ENCODE measurements around the gene TRMU.
A peak's percentile ranks its signal among the peaks of the same experiment; 100 is the strongest.

The TRMU gene

DNA sequence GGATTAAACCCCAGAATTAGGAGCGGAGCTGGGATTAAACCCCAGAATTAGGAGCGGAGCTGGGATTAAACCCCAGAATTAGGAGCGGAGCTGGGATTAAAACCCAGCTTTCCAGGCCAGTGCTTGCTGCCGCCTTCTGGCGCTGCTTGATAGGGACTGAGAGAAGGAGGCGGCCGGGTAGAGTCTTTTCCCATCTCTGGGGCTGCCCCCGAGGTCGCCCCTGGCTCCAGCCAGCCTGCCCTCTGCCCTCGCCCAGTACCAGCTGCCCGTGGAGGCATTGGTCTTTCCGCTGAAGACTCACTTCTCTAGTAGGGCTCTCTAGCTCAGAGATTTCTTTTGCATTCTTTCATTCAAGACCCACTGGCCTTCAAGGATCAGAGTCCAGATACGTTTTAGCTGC lies 5.2 kb downstream of the TRMU start:
- Mint-ChIP-seq H3K9me3 (no peaks in the 10 kb centered on the region), H3K4me1 (ENCODE audit: low read depth) (peaks cover 27% of the 10 kb centered on the region), H3K36me3 (ENCODE audit: low read depth) (peaks cover 80% of the 10 kb centered on the region), H3K27ac (no peak overlapping the region), H3K4me3 (no peak overlapping the region), H3K27me3 (no peaks in the 10 kb centered on the region)

- Mint-ChIP-seq H3K36me3 (ENCODE audit: low read depth) (peaks cover 75% of the 10 kb centered on the region), H3K27me3 (no peaks in the 10 kb centered on the region), H3K27ac (no peak overlapping the region), H3K4me3 (no peak overlapping the region), H3K4me1 (ENCODE audit: low read depth) (no peaks in the 10 kb centered on the region), H3K9me3 (no peaks in the 10 kb centered on the region)
Measured at GRCh38 chr22:46346680-46347405, 11.3 kb downstream of the TRMU start.

DNA sequence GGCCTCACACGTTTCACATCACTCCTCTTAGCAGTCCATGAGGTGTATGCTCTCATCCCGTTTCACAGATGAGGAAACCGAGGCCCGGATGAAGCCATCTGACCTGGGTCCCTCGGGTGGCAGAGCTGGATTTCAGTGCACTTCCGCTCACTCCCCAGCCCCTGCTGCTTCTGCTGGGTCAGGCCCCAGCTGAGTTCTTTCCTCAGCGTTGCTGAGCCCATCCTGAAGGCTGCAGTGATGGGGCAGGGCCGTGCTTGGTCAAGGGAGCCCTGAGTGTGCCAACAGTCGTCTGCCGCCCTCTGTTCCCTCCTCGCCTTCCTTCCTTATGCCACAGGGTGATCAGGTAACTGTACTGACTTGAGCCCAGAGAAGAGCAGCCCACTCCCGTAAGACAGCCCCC lies 12.1 kb downstream of the TRMU start:
- Mint-ChIP-seq H3K27ac (no peak overlapping the region), H3K4me1 (ENCODE audit: low read depth) (peaks cover 2% of the 10 kb centered on the region), H3K36me3 (ENCODE audit: low read depth) (peaks cover 74% of the 10 kb centered on the region), H3K4me3 (no peak overlapping the region), H3K27me3 (no peaks in the 10 kb centered on the region), H3K9me3 (no peaks in the 10 kb centered on the region)

DNA sequence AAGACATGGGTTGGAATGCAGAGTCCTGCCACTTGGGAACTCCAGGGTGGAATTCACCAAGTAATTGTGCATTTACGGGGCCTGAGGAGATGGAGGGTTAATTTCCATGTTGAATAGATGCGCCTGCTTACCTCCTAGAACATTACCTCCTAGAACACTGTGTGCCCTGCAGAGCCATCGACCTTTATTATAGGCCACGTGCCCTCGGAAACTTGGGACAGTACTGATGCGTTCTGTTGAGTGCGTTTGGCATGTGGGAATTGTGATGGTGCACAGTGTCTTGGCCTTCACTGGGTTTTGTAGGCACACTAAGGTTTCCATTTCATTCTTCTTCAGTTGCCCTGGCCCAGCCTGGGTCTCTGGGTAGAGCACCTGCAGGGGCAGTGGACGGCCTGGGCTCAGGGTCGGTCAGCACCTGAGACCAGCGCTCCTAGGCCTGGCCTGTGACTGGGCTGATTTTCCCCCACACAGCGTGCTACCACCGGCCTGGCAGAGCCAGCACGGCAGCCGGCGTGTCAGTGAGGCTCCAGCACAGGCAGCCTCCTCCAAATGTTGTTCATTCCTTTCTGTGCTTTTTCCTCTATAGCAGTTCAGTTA lies 12.7 kb downstream of the TRMU start:
- Mint-ChIP-seq H3K4me1 (ENCODE audit: low read depth) (peaks cover 5% of the 10 kb centered on the region), H3K27ac (no peak overlapping the region), H3K9me3 (no peaks in the 10 kb centered on the region), H3K4me3 (no peak overlapping the region), H3K27me3 (no peaks in the 10 kb centered on the region), H3K36me3 (ENCODE audit: low read depth) (peaks cover 72% of the 10 kb centered on the region)

DNA sequence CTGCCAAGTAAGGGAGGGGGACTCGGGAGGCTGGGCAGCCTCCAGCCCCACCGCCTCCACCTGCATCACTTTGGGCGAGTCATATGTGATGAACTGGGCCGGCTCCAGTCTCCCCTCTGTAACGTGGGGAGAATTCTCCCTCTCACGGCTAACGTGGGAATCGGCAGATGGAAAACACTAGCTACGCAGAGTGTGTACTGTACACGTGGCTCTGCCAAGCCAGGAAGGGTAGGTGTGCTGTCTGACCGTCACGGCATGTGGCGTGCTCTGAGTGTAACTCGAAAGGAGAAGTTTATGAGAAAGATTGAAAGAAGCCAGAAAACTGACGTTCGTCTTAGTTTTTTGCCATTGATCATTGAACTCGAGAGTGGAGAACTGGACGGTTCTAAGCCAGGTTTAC lies 13.7 kb downstream of the TRMU start:
- H3K36me3 Mint-ChIP-seq (ENCODE audit: low read depth): peaks cover 71% of the 10 kb centered on the region

DNA sequence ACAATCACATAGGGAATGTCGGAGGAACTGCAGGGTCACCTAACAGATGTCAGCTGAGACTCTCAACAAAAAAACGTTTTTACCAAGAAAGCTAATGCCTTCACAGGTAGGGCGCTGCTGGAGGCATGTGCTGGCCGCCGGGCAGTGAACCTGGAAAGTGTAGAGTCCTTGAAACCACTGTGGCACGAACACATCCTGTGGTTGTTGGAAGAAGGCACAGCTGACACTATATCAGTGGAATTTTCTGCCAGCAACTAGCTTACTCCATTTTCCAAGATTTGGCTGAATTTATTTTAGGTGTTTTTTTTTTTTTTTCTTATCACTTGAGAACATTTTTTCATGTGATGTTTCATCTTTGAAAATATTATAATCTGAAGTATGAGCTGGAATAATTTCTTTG lies 14.2 kb downstream of the TRMU start:
- Mint-ChIP-seq H3K4me1 (ENCODE audit: low read depth) (peaks cover 5% of the 10 kb centered on the region), H3K9me3 (no peaks in the 10 kb centered on the region), H3K27me3 (no peaks in the 10 kb centered on the region), H3K36me3 (ENCODE audit: low read depth) (peaks cover 66% of the 10 kb centered on the region), H3K27ac (no peak overlapping the region), H3K4me3 (no peak overlapping the region)

More for the DNA sequence above, 13.7 kb downstream of the TRMU start:
- Mint-ChIP-seq H3K9me3 (no peaks in the 10 kb centered on the region), H3K4me3 (no peak overlapping the region), H3K27ac (no peak overlapping the region), H3K4me1 (ENCODE audit: low read depth) (peaks cover 5% of the 10 kb centered on the region), H3K27me3 (no peaks in the 10 kb centered on the region)

- Mint-ChIP-seq H3K36me3 (ENCODE audit: low read depth) (peaks cover 64% of the 10 kb centered on the region), H3K27ac (no peak overlapping the region), H3K4me3 (no peak overlapping the region), H3K4me1 (ENCODE audit: low read depth) (peaks cover 5% of the 10 kb centered on the region), H3K9me3 (no peaks in the 10 kb centered on the region), H3K27me3 (no peaks in the 10 kb centered on the region)
Measured at GRCh38 chr22:46350121-46350520, 14.6 kb downstream of the TRMU start.

DNA sequence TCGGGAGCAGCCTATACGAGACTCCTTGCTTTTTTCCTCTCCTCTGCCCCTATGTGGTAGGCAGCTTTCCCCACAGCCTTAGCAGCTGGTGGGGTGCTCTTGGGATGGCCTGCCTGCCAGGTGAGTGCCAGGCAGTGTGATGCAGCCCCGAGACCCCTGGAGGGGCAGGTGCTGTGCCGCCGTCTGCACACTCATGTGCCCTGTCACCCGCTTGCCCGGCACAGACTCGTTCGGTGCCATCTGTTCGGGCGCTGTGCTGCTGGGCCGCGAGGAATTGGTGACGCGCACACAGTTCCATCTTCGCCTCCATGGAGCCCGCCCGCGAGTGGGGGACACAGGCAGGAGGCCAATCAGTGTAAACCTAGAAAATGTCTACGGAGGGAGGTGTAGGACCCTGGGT lies 15.1 kb downstream of the TRMU start:
- Mint-ChIP-seq H3K27ac (no peak overlapping the region), H3K27me3 (no peaks in the 10 kb centered on the region), H3K36me3 (ENCODE audit: low read depth) (peaks cover 65% of the 10 kb centered on the region), H3K4me1 (ENCODE audit: low read depth) (peaks cover 5% of the 10 kb centered on the region), H3K4me3 (no peak overlapping the region), H3K9me3 (no peaks in the 10 kb centered on the region)

GRCh38 chr22:46351131-46351735 lies 15.7 kb downstream of the TRMU start:
- Mint-ChIP-seq H3K9me3 (no peaks in the 10 kb centered on the region), H3K4me1 (ENCODE audit: low read depth) (peaks cover 5% of the 10 kb centered on the region), H3K27ac (no peak overlapping the region), H3K36me3 (ENCODE audit: low read depth) (peaks cover 59% of the 10 kb centered on the region), H3K4me3 (no peak overlapping the region), H3K27me3 (no peaks in the 10 kb centered on the region)

DNA sequence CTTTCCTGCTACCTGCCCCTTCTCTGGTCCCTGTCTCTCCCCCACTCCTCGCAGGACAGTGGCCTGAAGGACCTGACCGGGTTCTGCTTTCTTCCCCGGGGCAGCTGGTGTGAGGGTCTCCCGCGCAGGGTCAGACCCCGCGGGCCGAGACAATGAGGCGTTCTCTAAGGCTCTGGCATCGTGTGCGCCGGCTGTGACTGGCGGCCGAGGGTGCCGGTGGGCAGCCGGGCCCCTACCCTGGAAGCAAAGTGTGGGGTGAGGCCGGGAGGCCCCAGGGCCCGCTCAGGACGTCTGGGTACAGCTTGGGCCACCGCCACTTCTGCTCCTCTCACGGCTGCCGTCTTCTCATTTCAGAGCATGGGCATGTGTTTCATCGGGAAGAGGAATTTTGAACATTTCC lies 16.3 kb downstream of the TRMU start:
- peaks cover 5% of the 10 kb centered on the region for H3K4me1 Mint-ChIP-seq (ENCODE audit: low read depth)
- no peak overlapping the region for H3K4me3 Mint-ChIP-seq
- no peaks in the 10 kb centered on the region for H3K9me3 Mint-ChIP-seq
- H3K27ac Mint-ChIP-seq: no peak overlapping the region
- H3K36me3 Mint-ChIP-seq (ENCODE audit: low read depth): peaks cover 54% of the 10 kb centered on the region
- no peaks in the 10 kb centered on the region for H3K27me3 Mint-ChIP-seq

GRCh38 chr22:46352276-46352675 lies 16.8 kb downstream of the TRMU start:
- H3K36me3 Mint-ChIP-seq (ENCODE audit: low read depth): peaks cover 51% of the 10 kb centered on the region
- H3K27me3 Mint-ChIP-seq: no peaks in the 10 kb centered on the region
- no peak overlapping the region for H3K4me3 Mint-ChIP-seq
- no peak overlapping the region for H3K27ac Mint-ChIP-seq
- H3K9me3 Mint-ChIP-seq: no peaks in the 10 kb centered on the region
- peaks cover 5% of the 10 kb centered on the region for H3K4me1 Mint-ChIP-seq (ENCODE audit: low read depth)

- Mint-ChIP-seq H3K9me3 (no peaks in the 10 kb centered on the region), H3K36me3 (ENCODE audit: low read depth) (peaks cover 55% of the 10 kb centered on the region), H3K4me1 (ENCODE audit: low read depth) (peaks cover 5% of the 10 kb centered on the region), H3K27ac (peak overlapping the region; percentile 72), H3K27me3 (no peaks in the 10 kb centered on the region), H3K4me3 (no peak overlapping the region)
Measured at GRCh38 chr22:46352691-46353386, 17.3 kb downstream of the TRMU start.

GRCh38 chr22:46353483-46354105 lies 18.1 kb downstream of the TRMU start:
- peaks cover 55% of the 10 kb centered on the region for H3K36me3 Mint-ChIP-seq (ENCODE audit: low read depth)
- H3K27ac Mint-ChIP-seq: no peak overlapping the region
- no peaks in the 10 kb centered on the region for H3K27me3 Mint-ChIP-seq

DNA sequence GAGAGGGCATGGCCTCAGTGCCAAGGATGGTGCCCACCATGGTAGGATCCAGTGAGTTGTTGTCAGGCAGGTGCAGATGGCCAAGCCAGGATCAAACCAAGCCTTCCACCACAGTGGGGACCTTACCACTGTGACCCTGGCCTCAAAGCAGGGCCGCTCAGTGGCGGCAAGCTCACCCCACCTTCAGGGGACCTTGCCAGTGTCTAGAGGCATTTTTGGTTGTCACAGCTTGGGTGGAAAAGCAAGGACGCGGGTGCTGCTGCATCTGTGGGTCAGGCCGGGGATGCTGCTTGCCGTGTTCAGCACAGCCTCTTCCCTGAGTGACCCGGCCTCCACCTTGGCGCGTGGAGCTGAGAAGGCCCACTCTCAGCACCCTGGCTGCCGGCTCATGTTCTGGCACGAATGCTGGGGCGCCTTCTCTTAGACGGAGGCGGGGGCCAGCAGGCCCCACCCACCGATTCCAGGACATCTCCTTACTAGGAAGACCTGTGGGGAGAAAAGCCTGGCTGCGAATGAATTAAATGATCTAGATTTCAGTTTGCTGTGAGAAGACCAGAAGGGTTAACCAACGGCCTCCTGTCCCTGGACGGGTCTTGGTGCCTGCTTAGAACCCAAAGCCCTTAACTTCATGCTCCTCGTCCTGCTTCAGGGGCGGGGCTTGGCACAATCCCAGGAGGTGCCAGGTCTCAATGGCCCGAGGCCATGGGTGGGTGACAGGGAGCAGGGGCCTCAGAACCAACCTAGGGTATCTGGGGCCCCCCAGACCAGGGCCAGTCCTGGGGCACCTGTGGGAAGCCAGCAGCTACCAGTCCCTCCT lies 18.9 kb downstream of the TRMU start:
- Mint-ChIP-seq H3K4me1 (ENCODE audit: low read depth) (peaks cover 5% of the 10 kb centered on the region), H3K27ac (no peak overlapping the region), H3K4me3 (no peak overlapping the region), H3K27me3 (no peaks in the 10 kb centered on the region), H3K36me3 (ENCODE audit: low read depth) (peaks cover 57% of the 10 kb centered on the region), H3K9me3 (no peaks in the 10 kb centered on the region)

More at GRCh38 chr22:46353483-46354105, 18.1 kb downstream of the TRMU start:
- no peak overlapping the region for H3K4me3 Mint-ChIP-seq
- peaks cover 5% of the 10 kb centered on the region for H3K4me1 Mint-ChIP-seq (ENCODE audit: low read depth)
- H3K9me3 Mint-ChIP-seq: no peaks in the 10 kb centered on the region

Data from stimulated activated naive CD8-positive, alpha-beta T cell treated with anti-CD3 and anti-CD28 coated beads, Interleukin-15, Interleukin-2, amounts not matched to agents 100 ng/mL and 50 ng/mL, for 24 hours (primary cell).